RWPE2 (cell line): ENCODE data around the gene ASAP2.

Experiments
- ATAC-seq: fragments of 200-7000 bp; cut with Tn5 transposase; 3 replicates; pipeline ENCODE4 v1.9.1; 2021; ENCODE audit warnings: low read depth
- DNase-seq: peaks from one replicate; pipeline ENCODE4 v3.0.0-alpha.2; 2020; ENCODE audit warnings: low spot score
- H3K27ac ChIP-seq: fragments of 450-650 bp; 2 replicates; pipeline ENCODE4 v1.5.1; 2017; ENCODE audit warnings: mild to moderate bottlenecking; ENCODE audit not compliant: poor library complexity, severe bottlenecking
- H3K27me3 ChIP-seq: fragments of 250-450 bp; sonication (Bioruptor Pico); 2 replicates; pipeline ENCODE4 v1.5.1; 2021; ENCODE audit warnings: mild to moderate bottlenecking, moderate library complexity; ENCODE audit not compliant: insufficient read depth, poor library complexity, severe bottlenecking
- H3K36me3 ChIP-seq: fragments of 250-450 bp; sonication (Bioruptor Pico); 2 replicates; pipeline ENCODE4 v1.5.1; 2020; ENCODE audit warnings: low read depth, mild to moderate bottlenecking, moderate library complexity
- H3K4me1 ChIP-seq: fragments of 250-450 bp; sonication (Bioruptor Pico); 2 replicates; pipeline ENCODE4 v1.5.1; 2021; ENCODE audit warnings: mild to moderate bottlenecking, moderate library complexity; ENCODE audit not compliant: insufficient read depth, poor library complexity, severe bottlenecking
- H3K4me3 ChIP-seq: fragments of 250-450 bp; sonication (Bioruptor Pico); 2 replicates; pipeline ENCODE4 v1.5.1; 2021; ENCODE audit warnings: mild to moderate bottlenecking, moderate library complexity; ENCODE audit not compliant: severe bottlenecking
- H3K9me3 ChIP-seq: fragments of 250-450 bp; sonication (Bioruptor Pico); 2 replicates; pipeline ENCODE4 v1.5.1; 2021; ENCODE audit warnings: mild to moderate bottlenecking, moderate library complexity; ENCODE audit not compliant: severe bottlenecking
- CTCF ChIP-seq: fragments of 450-650 bp; IDR thresholded peaks from one replicate; pipeline ENCODE4 v1.5.1; 2017; ENCODE audit warnings: mild to moderate bottlenecking, moderate library complexity; ENCODE audit not compliant: poor library complexity, severe bottlenecking

The ASAP2 gene

GRCh38 chr2:9192712-9193111 is 13.9 kb upstream of the ASAP2 start:
- no peaks in the 10 kb centered on the region for H3K27me3 ChIP-seq

GRCh38 chr2:9194352-9194751 is 12.3 kb upstream of the ASAP2 start:
- Histone ChIP-seq H3K27ac (no peak overlapping the region), H3K27me3 (no peaks in the 10 kb centered on the region)

More at GRCh38 chr2:9192712-9193111, 13.9 kb upstream of the ASAP2 start:
- Histone ChIP-seq H3K4me1 (peaks cover under 1% of the 10 kb centered on the region), H3K9me3 (no peaks in the 10 kb centered on the region), H3K4me3 (no peak overlapping the region), H3K27ac (no peak overlapping the region), H3K36me3 (no peaks in the 10 kb centered on the region)
- DNase-seq (no peak), ATAC-seq (no peak)
- no peak for TF ChIP-seq CTCF

GRCh38 chr2:9196637-9197036 is 10.0 kb upstream of the ASAP2 start:
- no peak for TF ChIP-seq CTCF
- no peaks in the 10 kb centered on the region for H3K9me3 ChIP-seq
- peaks cover 5% of the 10 kb centered on the region for H3K4me1 ChIP-seq
- no peak for DNase-seq
- ATAC-seq = no peak
- H3K36me3 ChIP-seq = no peaks in the 10 kb centered on the region
- no peak overlapping the region for H3K27ac ChIP-seq
- H3K4me3 ChIP-seq = no peak overlapping the region
- no peaks in the 10 kb centered on the region for H3K27me3 ChIP-seq

More at GRCh38 chr2:9194352-9194751, 12.3 kb upstream of the ASAP2 start:
- ATAC-seq = no peak
- no peak for DNase-seq
- no peak overlapping the region for H3K4me3 ChIP-seq
- H3K4me1 ChIP-seq = no peaks in the 10 kb centered on the region
- H3K9me3 ChIP-seq = no peaks in the 10 kb centered on the region
- no peaks in the 10 kb centered on the region for H3K36me3 ChIP-seq
- TF ChIP-seq CTCF = no peak

GRCh38 chr2:9197916-9198315 is 8.7 kb upstream of the ASAP2 start:
- H3K27me3 ChIP-seq = no peaks in the 10 kb centered on the region
- H3K4me1 ChIP-seq = peaks cover 9% of the 10 kb centered on the region
- DNase-seq (no peak), ATAC-seq (no peak)
- no peaks in the 10 kb centered on the region for H3K9me3 ChIP-seq
- no peaks in the 10 kb centered on the region for H3K36me3 ChIP-seq
- no peak for TF ChIP-seq CTCF
- H3K27ac ChIP-seq = no peak overlapping the region
- H3K4me3 ChIP-seq = no peak overlapping the region

GRCh38 chr2:9199716-9200632 is 6.6 kb upstream of the ASAP2 start:
- no peaks in the 10 kb centered on the region for H3K36me3 ChIP-seq
- H3K4me3 ChIP-seq = no peak overlapping the region
- no peak for TF ChIP-seq CTCF
- ATAC-seq = no peak
- H3K4me1 ChIP-seq = peaks cover 9% of the 10 kb centered on the region
- no peak overlapping the region for H3K27ac ChIP-seq
- H3K27me3 ChIP-seq = no peaks in the 10 kb centered on the region
- DNase-seq = no peak
- H3K9me3 ChIP-seq = no peaks in the 10 kb centered on the region
